ENCODE results near the gene MYO18A.

- TF ChIP-seq, protein P1, sequence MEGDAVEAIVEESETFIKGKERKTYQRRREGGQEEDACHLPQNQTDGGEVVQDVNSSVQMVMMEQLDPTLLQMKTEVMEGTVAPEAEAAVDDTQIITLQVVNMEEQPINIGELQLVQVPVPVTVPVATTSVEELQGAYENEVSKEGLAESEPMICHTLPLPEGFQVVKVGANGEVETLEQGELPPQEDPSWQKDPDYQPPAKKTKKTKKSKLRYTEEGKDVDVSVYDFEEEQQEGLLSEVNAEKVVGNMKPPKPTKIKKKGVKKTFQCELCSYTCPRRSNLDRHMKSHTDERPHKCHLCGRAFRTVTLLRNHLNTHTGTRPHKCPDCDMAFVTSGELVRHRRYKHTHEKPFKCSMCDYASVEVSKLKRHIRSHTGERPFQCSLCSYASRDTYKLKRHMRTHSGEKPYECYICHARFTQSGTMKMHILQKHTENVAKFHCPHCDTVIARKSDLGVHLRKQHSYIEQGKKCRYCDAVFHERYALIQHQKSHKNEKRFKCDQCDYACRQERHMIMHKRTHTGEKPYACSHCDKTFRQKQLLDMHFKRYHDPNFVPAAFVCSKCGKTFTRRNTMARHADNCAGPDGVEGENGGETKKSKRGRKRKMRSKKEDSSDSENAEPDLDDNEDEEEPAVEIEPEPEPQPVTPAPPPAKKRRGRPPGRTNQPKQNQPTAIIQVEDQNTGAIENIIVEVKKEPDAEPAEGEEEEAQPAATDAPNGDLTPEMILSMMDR (conservative IDR thresholded peaks at IDR 0.05): no peak
- TF ChIP-seq ZFX (IDR thresholded peaks at IDR 0.05): no peak
Measured at GRCh38 chr17:29069526-29070041, 110.6 kb downstream of the MYO18A start.

All from C4-2B (cell line).